ENCODE measurements around the gene RUNX2.

DNA sequence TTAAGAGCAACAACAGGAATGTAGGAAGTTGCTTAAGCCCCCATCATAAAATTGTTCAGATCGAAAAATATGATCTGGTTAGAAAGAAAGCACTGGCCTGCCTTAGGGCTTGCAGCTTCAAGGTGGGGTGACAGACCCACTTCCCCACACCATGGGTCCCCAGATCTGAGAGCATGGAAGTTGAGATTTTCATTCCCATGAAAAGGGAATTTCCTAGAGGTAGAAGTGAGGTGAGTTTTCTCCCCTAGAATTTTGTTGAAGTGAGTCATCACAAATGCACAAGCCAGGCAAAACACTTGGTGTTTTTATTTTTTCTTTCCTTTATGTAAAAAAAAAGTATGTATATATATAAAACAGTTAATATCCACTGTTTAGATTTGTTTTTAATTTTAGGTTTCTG is 263.2 kb downstream of the RUNX2 start:
- TF ChIP-seq POLR2A (IDR thresholded peaks at IDR 0.05; ENCODE audit: extremely low read depth, insufficient read length) (no peak), CTCF (IDR thresholded peaks at IDR 0.05; ENCODE audit: low read depth, low read length) (no peak)

Measured in NB4 (cell line).